Body of pancreas (tissue), 4 donors: ENCODE results near the gene EFNA2.

Experiments used
- CTCF ChIP-seq, 7 experiments: fragments of 450-650 bp in 4 of 7; fragments of 200-600 bp in 3 of 7; sonication (generic) in 3 of 7; IDR thresholded peaks; one replicate each; pipeline ENCODE4 v1.5.1; 2016 to 2019; ENCODE audit warnings: antibody characterized with exemption in 7 of 7
- POLR2A ChIP-seq, 3 donors: fragments of 450-650 bp; IDR thresholded peaks; one replicate each; pipeline ENCODE4 v1.6.1; 2016; ENCODE audit warnings: antibody characterized with exemption in 3 of 3, mild to moderate bottlenecking in 2 of 3

DNA sequence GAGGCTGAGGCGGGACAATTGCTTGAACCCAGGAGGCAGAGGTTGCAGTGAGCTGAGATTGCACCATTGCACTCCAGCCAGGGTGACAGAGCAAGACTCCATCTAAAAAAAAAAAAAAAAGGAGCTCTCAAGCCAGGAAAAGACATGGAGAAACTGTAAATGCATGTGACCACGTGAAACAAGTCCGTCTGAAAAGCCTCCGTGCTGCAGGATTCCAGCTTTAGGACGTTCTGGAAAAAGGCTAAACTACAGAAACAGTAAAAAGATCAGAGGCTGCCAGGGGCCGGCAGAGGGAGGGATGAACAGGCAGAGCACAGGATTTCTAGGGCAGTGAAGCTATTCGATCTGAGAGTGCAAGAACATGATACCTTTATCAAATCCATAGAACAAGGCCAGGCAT is 57.4 kb downstream of the EFNA2 start:
- no peak for TF ChIP-seq CTCF (IDR thresholded peaks at IDR 0.05)
- TF ChIP-seq POLR2A (IDR thresholded peaks at IDR 0.05): no peak
